ENCODE measurements around the gene PLEKHG4.

DNA sequence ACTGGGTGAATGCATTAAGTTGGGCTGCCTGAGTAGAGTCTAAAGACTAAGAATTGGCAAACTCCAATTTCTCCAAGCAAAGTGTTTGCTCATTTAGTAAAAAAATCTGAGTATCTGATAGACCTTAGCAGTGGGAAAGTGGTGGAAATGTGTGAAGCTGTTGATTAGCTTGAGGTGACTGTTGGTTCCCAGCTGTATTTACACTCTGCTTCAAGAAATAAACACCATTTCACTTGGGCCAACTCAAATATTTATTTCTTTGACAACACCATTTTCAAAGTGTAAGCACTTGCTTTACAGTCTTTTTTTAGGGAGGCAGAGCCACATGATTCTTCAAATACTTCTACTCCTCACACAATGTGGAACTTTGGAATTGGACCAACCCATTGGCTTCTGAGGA lies 38.5 kb downstream of the PLEKHG4 start:
- no peak for TF ChIP-seq CTCF (IDR thresholded peaks at IDR 0.05)
- TF ChIP-seq POLR2A (IDR thresholded peaks at IDR 0.05) = no peak

All from testis (tissue), 2 donors.